Uterus (tissue), 4 donors: Measurements from ENCODE around the gene NHLRC1. TPM values are rescaled to one million over a fixed set of nuclear protein-coding genes. Genes with fewer than 3 reads are reported as not detected.

Source experiments
- DNase-seq, 2 donors: peaks; one replicate each; pipeline ENCODE4 v3.0.0-alpha.2; 2019 to 2020
- H3K27ac ChIP-seq, 2 donors: fragments of 200-600 bp; sonication (generic); 1 replicate in 1 of 2; 2 replicates in 1 of 2; pipeline ENCODE4 v1.5.1; 2016 to 2018
- H3K27me3 ChIP-seq, 2 donors: fragments of 200-600 bp; sonication (generic); one replicate each; pipeline ENCODE4 v1.5.1; 2018 to 2019; ENCODE audit warnings: control low read depth in 1 of 2
- H3K36me3 ChIP-seq, 2 donors: fragments of 200-600 bp; sonication (generic); one replicate each; pipeline ENCODE4 v1.5.1; 2019; ENCODE audit warnings: control low read depth in 1 of 2
- H3K4me1 ChIP-seq, 2 donors: fragments of 200-600 bp; sonication (generic); one replicate each; pipeline ENCODE4 v1.5.1; 2018 to 2019; ENCODE audit warnings: control low read depth in 1 of 2
- H3K4me3 ChIP-seq, 2 donors: fragments of 200-600 bp; sonication (generic); 1 replicate in 1 of 2; 2 replicates in 1 of 2; pipeline ENCODE4 v1.5.1; 2018 to 2019; ENCODE audit warnings: mild to moderate bottlenecking in 1 of 2
- H3K9me3 ChIP-seq, 2 donors: fragments of 200-600 bp; sonication (generic); one replicate each; pipeline ENCODE4 v1.5.1; 2019; ENCODE audit warnings: control low read depth in 1 of 2
- CTCF ChIP-seq, 4 experiments: fragments of 200-600 bp in 2 of 4; fragments of 450-650 bp in 2 of 4; sonication (generic) in 2 of 4; IDR thresholded peaks; one replicate each; pipeline ENCODE4 v1.5.1; 2016 to 2019; ENCODE audit warnings: antibody characterized with exemption in 4 of 4, mild to moderate bottlenecking in 2 of 4, moderate library complexity in 1 of 4
- POLR2A ChIP-seq, 2 donors: fragments of 450-650 bp; IDR thresholded peaks; one replicate each; pipeline ENCODE4 v1.6.1; 2016; ENCODE audit warnings: antibody characterized with exemption in 2 of 2, mild to moderate bottlenecking in 1 of 2, moderate library complexity in 1 of 2
- intact Hi-C: fragments of 100-400 bp; cut with DNase I; formaldehyde crosslinking; loops from one replicate; pipeline ENCODE4 v1.15.1; 2023; ENCODE audit warnings: low total_unique reads
- total RNA-seq, 4 donors: library from RNA; depleted of rRNA in 3 of 4; stranded (reverse); fragments of >200 nt in 3 of 4; gene quantifications; one replicate each; pipeline versions ENCODE4 v1.1.0 to v1.2.4, GENCODE V29; 2014 to 2023
- donor health status: DM: yes; HTN: yes; CAD: no.

The NHLRC1 gene
- total RNA-seq, 4 donors from 2014 or later = 1.4 to 2.3 TPM; not detected in 2

DNA sequence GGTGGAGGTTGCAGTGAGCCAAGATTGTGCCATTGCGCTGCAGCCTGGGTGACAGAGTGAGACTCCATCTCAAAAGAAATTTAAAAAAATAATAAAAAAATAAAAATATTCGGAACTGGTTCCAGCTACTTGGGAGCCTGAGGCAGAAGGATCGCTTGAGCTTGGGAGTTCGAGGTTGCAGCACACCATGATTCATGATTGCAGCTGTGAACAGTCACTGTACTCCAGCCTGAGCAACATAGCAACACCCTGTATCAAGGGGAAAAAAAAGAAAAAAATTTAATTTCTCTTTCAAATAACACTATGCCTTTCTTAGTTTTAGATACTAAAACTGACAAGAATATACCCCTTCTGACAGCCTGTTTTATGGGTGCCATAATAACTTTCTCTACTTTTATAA is 43.3 kb upstream of the NHLRC1 start:
- Histone ChIP-seq H3K27me3 (no peaks in the 10 kb centered on the region), H3K9me3 (no peaks in the 10 kb centered on the region), H3K36me3 (peaks cover 0 to 5% of the 10 kb centered on the region in 2 donors), H3K27ac (no peak overlapping the region), H3K4me3 (no peak overlapping the region), H3K4me1 (no peaks in the 10 kb centered on the region)
- TF ChIP-seq CTCF (IDR thresholded peaks at IDR 0.05) (no peak), POLR2A (IDR thresholded peaks at IDR 0.05) (no peak)
- intact Hi-C loops = no loop called here
- no peak for DNase-seq

DNA sequence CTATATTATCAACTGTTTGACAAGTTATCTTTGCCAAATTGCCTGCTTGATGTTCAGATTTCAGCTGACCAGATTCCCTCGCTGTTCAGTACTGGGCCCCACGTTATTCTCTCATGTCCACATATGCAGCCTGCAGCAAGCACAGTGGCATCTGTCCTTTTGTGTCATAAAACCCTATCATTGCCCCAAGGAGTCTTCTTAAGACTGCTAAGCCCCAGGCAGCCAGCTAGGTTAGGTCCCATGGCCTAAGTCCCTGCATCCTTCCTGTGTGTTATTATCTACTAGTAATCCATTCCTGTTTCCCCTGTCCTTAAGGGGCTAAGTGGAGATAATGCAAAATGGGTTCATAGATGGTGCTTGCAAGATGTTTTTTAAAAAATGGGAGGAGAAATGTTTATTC is 39.9 kb upstream of the NHLRC1 start:
- intact Hi-C loops = no loop called here
- Histone ChIP-seq H3K4me1 (no peaks in the 10 kb centered on the region), H3K36me3 (no peaks in the 10 kb centered on the region), H3K9me3 (no peaks in the 10 kb centered on the region), H3K27ac (no peak overlapping the region), H3K4me3 (no peak overlapping the region), H3K27me3 (no peaks in the 10 kb centered on the region)
- TF ChIP-seq CTCF (IDR thresholded peaks at IDR 0.05) = no peak
- no peak for TF ChIP-seq POLR2A (IDR thresholded peaks at IDR 0.05)
- DNase-seq = no peak

DNA sequence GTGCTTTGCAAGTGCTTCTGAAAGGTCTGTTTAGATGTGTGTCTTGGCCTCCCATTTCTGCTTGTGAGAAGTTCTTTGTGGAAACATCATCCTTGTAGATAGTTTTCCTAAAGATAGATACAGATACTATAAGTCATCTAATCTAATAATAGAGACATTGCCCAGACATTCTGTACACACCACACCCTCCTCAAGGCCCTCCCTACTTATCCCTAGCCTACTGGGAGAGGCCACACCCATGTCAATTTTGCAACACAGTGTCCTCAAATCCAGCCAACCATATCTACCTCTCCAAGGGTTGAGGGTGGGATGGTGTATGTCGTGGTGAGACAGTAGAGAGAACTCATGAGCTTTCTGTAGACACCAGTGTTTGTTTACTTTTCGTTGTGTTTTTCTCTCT is 39.0 kb upstream of the NHLRC1 start:
- intact Hi-C loops = no loop called here
- Histone ChIP-seq H3K36me3 (no peaks in the 10 kb centered on the region), H3K4me1 (no peaks in the 10 kb centered on the region), H3K4me3 (no peak overlapping the region), H3K9me3 (no peaks in the 10 kb centered on the region), H3K27ac (no peak overlapping the region), H3K27me3 (no peaks in the 10 kb centered on the region)
- TF ChIP-seq CTCF (IDR thresholded peaks at IDR 0.05) = no peak
- no peak for TF ChIP-seq POLR2A (IDR thresholded peaks at IDR 0.05)
- no peak for DNase-seq

DNA sequence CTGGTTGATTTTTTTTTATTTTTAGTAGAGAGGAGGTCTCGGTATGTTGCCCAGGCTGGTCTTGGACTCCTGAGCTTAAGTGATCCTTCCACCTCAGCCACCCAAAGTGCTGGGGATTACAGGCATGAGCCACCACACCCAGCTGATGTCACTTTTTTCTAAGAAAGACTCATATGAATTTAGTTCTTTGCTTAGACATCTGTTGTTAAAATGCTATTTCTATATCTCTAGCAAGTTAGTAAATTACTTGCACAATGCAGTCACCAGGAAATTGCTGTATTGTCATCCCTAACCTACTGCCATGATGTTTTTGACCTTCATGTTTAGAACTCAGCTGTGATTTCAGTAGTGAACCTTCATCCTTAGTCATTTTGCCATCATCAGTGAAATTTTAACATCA is 38.4 kb upstream of the NHLRC1 start:
- no peak overlapping the region for H3K27ac ChIP-seq
- no peaks in the 10 kb centered on the region for H3K4me1 ChIP-seq
- TF ChIP-seq POLR2A (IDR thresholded peaks at IDR 0.05) (no peak), CTCF (IDR thresholded peaks at IDR 0.05) (no peak)
- no peak overlapping the region for H3K4me3 ChIP-seq
- H3K36me3 ChIP-seq = no peaks in the 10 kb centered on the region
- H3K27me3 ChIP-seq = no peaks in the 10 kb centered on the region
- intact Hi-C loops = no loop called here
- no peak for DNase-seq
- H3K9me3 ChIP-seq = no peaks in the 10 kb centered on the region

DNA sequence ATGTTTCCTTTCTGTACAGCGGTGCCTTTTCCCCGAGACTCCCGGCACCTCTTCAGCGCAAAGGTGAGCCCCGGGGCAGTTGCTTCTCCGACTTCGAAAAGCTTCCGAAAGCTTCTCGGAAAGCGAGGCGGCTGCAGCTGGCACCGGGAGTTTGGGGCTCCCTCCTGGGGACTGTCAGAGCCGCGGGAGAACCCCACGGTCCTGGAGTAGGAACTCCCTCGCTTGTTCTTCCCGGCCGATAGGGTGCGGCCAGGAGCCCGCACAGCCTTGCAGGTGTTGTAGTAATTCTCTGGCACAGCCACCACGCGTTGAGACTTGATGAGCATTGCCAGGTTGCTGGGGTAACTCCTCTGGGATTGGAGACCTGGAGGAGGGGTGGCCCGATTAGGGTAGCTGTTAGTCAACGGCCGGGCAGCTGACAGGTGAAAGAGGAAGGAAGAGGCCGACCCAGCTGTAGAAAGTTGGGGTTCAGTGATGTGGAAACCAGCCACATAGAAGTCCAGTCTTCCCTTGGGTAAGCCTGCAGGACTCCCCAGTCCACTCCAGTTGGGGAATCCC is 33.5 kb upstream of the NHLRC1 start:
- Histone ChIP-seq H3K27me3 (no peaks in the 10 kb centered on the region), H3K4me1 (no peaks in the 10 kb centered on the region), H3K9me3 (no peaks in the 10 kb centered on the region), H3K4me3 (peak overlapping the region; percentile 88 to 98), H3K27ac (peak overlapping the region; percentile 75 to 82), H3K36me3 (no peaks in the 10 kb centered on the region)
- intact Hi-C loops = no loop called here
- no peak for TF ChIP-seq CTCF (IDR thresholded peaks at IDR 0.05)
- TF ChIP-seq POLR2A (IDR thresholded peaks at IDR 0.05) = no peak
- DNase-seq = peak; percentile 38 to 48
